Subcutaneous adipose tissue (tissue), 4 donors: ENCODE measurements around the gene CFAP53. TPM values are rescaled to one million over a fixed set of nuclear protein-coding genes. Genes with fewer than 3 reads are reported as not detected.

Experiments
- CTCF ChIP-seq: fragments of 450-650 bp; IDR thresholded peaks from one replicate; pipeline ENCODE4 v1.5.1; 2016; ENCODE audit warnings: low read depth, mild to moderate bottlenecking, control low read depth, antibody characterized with exemption, moderate library complexity
- total RNA-seq, 4 donors: library from RNA; depleted of rRNA; stranded (reverse); fragments of >200 nt; gene quantifications; one replicate each; pipeline ENCODE4 v1.1.0, GENCODE V29; 2016

Gene CFAP53
- total RNA-seq, 4 donors from 2014 or later, result 0.34 to 1.5 (median 0.75) TPM; not detected in 1

- no peak for TF ChIP-seq CTCF
These were observed 31.5 kb upstream of the CFAP53 start for GRCh38 chr18:50297621-50298442.

GRCh38 chr18:50293039-50293438, 26.7 kb upstream of the CFAP53 start:
- TF ChIP-seq CTCF, result no peak

- TF ChIP-seq CTCF, result no peak
These were observed 22.8 kb upstream of the CFAP53 start for GRCh38 chr18:50289108-50289443.

GRCh38 chr18:50287441-50288347, 21.4 kb upstream of the CFAP53 start, which contains the start of gene CXXC1:
CXXC1 (minus strand) TSS chr18:50287692; CDS start chr18:50287589, 103 bp downstream.
- TF ChIP-seq CTCF, result no peak

- no peak for TF ChIP-seq CTCF
These were observed 20.7 kb upstream of the CFAP53 start for GRCh38 chr18:50287028-50287440.

- no peak for TF ChIP-seq CTCF
These were observed 20.2 kb upstream of the CFAP53 start for GRCh38 chr18:50286391-50287027.
